OCI-LY7 (cell line): ENCODE results near the gene PRMT1. TPM values are rescaled to one million over a fixed set of nuclear protein-coding genes. Genes with fewer than 3 reads are reported as not detected.

Source experiments
- BruUV-seq: library from RNA; stranded (reverse); fragments of 400-500 nt; replicated peaks from 2 replicates; lab custom pipeline; 2021; lab: Mats Ljungman, UMichigan
- CTCF ChIA-PET: fragments of 300-600 bp; sonication (Branson Sonifier 250); formaldehyde crosslinking; loops from one replicate; lab custom pipeline; 2022; ENCODE audit warnings: antibody characterized with exemption; ENCODE audit not compliant: unreplicated experiment; lab: Charles Lee
- POLR2A ChIA-PET: fragments of 300-600 bp; sonication (Branson Sonifier 250); formaldehyde crosslinking; loops from one replicate; lab custom pipeline; 2022; ENCODE audit warnings: antibody characterized with exemption; lab: Charles Lee
- DNase-seq: peaks from one replicate; pipeline ENCODE4 v3.0.0-alpha.2; 2015; ENCODE audit warnings: low spot score
- H2AFZ ChIP-seq: fragments of 200-600 bp; sonication (generic), shearing (Covaris generic); 2 replicates; pipeline ENCODE4 v1.6.1; 2014; ENCODE audit warnings: mild to moderate bottlenecking, antibody characterized with exemption, low read length, moderate library complexity
- H3K27ac ChIP-seq: fragments of 200-600 bp; sonication (generic); 2 replicates; pipeline ENCODE4 v1.5.1; 2014; ENCODE audit warnings: mixed run types, low read depth, mild to moderate bottlenecking, moderate library complexity, low read length, inconsistent platforms; ENCODE audit not compliant: poor library complexity, severe bottlenecking
- H3K36me3 ChIP-seq: fragments of 200-600 bp; sonication (generic); 2 replicates; pipeline ENCODE4 v1.6.1; 2014; ENCODE audit warnings: mild to moderate bottlenecking, antibody characterized with exemption, low read length, moderate library complexity, mixed read lengths; ENCODE audit not compliant: insufficient read depth
- H3K4me1 ChIP-seq: fragments of 200-600 bp; sonication (generic); 2 replicates; pipeline ENCODE4 v1.5.1; 2014; ENCODE audit warnings: mild to moderate bottlenecking, low read length; ENCODE audit not compliant: insufficient read depth, poor library complexity, severe bottlenecking
- H3K4me2 ChIP-seq: fragments of 200-600 bp; sonication (generic); 2 replicates; pipeline ENCODE4 v1.6.1; 2014; ENCODE audit warnings: mild to moderate bottlenecking, low read length
- H3K4me3 ChIP-seq: fragments of 200-600 bp; sonication (generic); 2 replicates; pipeline ENCODE4 v1.5.1; 2014; ENCODE audit warnings: mild to moderate bottlenecking, low read depth, low read length; ENCODE audit not compliant: poor library complexity, severe bottlenecking
- H3K79me2 ChIP-seq: fragments of 200-600 bp; sonication (generic); 2 replicates; pipeline ENCODE4 v1.6.1; 2016; ENCODE audit warnings: low read depth, mild to moderate bottlenecking, low read length, moderate library complexity, mixed read lengths; ENCODE audit not compliant: insufficient read depth
- H3K9me2 ChIP-seq: fragments of 200-600 bp; sonication (generic); 2 replicates; pipeline ENCODE4 v1.6.1; 2016; ENCODE audit warnings: mild to moderate bottlenecking, low read length, mixed read lengths; ENCODE audit not compliant: insufficient read depth
- H3K9me3 ChIP-seq: fragments of 200-600 bp; sonication (generic); 2 replicates; pipeline ENCODE4 v1.6.1; 2014; ENCODE audit warnings: mild to moderate bottlenecking, mixed run types, low read length, mixed read lengths
- H4K20me1 ChIP-seq: fragments of 200-600 bp; sonication (generic); 2 replicates; pipeline ENCODE4 v1.6.1; 2014; ENCODE audit warnings: mild to moderate bottlenecking, antibody characterized with exemption, low read length, moderate library complexity, mixed read lengths; ENCODE audit not compliant: insufficient read depth
- CTCF ChIP-seq: fragments of 200-600 bp; sonication (generic); conservative IDR thresholded peaks from 2 replicates; pipeline ENCODE4 v1.5.1; 2014; ENCODE audit warnings: mild to moderate bottlenecking, antibody characterized with exemption, low read length, moderate library complexity, mixed read lengths
- EZH2phosphoT487 ChIP-seq: fragments of 200-600 bp; sonication (generic); IDR thresholded peaks from 2 replicates; pipeline ENCODE4 v1.6.1; 2018; ENCODE audit warnings: low read depth, borderline replicate concordance, mild to moderate bottlenecking, mixed run types, antibody characterized with exemption, low read length, moderate library complexity, mixed read lengths
- intact Hi-C: fragments of 100-400 bp; cut with micrococcal nuclease; formaldehyde crosslinking; loops from one replicate; pipeline ENCODE4 v1.10.0; 2022; ENCODE audit not compliant: unreplicated experiment
- total RNA-seq, 2 experiments: library from RNA; depleted of rRNA in 1 of 2; stranded (reverse); fragments of >200 nt in 1 of 2; shearing (Covaris generic) in 1 of 2; gene quantifications; 2 replicates each; pipeline ENCODE4 v1.2.3, GENCODE V29; 2014 to 2022

The PRMT1 gene
- total RNA-seq, 2 experiments from 2014 or later = 266 to 403 TPM

- Histone ChIP-seq H3K9me3 (no peaks in the 10 kb centered on the region), H4K20me1 (no peaks in the 10 kb centered on the region), H3K27ac (no peak overlapping the region), H3K4me3 (no peak overlapping the region), H3K79me2 (no peaks in the 10 kb centered on the region), H2AFZ (no peak overlapping the region), H3K4me2 (no peak overlapping the region), H3K4me1 (peaks cover 7% of the 10 kb centered on the region), H3K9me2 (no peaks in the 10 kb centered on the region), H3K36me3 (no peaks in the 10 kb centered on the region)
- ChIA-PET CTCF (no interaction called here), POLR2A (no interaction called here)
- no TSS peak for BruUV-seq
- TF ChIP-seq CTCF (no peak), EZH2phosphoT487 (no peak)
- intact Hi-C loops = no loop called here
- DNase-seq = no peak
Observed at GRCh38 chr19:49635530-49636232, 41.4 kb upstream of the PRMT1 start.

GRCh38 chr19:49636233-49636932 lies 40.7 kb upstream of the PRMT1 start:
- H3K79me2 ChIP-seq = 0 out of 2 replicates have a peak, but pooled peaks cover 5% of the 10 kb centered on the region
- TF ChIP-seq CTCF (no peak), EZH2phosphoT487 (no peak)
- no peak overlapping the region for H3K4me3 ChIP-seq
- no peaks in the 10 kb centered on the region for H3K36me3 ChIP-seq
- CTCF ChIA-PET = no interaction called here
- intact Hi-C loops = no loop called here
- no TSS peak for BruUV-seq
- H3K4me2 ChIP-seq = no peak overlapping the region
- POLR2A ChIA-PET = no interaction called here
- no peak for DNase-seq
- H4K20me1 ChIP-seq = no peaks in the 10 kb centered on the region
- H2AFZ ChIP-seq = no peak overlapping the region
- no peaks in the 10 kb centered on the region for H3K9me3 ChIP-seq
- H3K4me1 ChIP-seq = peaks cover 7% of the 10 kb centered on the region
- H3K27ac ChIP-seq = no peak overlapping the region
- H3K9me2 ChIP-seq = no peaks in the 10 kb centered on the region
